ENCODE results near the gene CELF2. TPM values are rescaled to one million over a fixed set of nuclear protein-coding genes. Genes with fewer than 3 reads are reported as not detected.
"Not testable (repeated sequence)": the region's sequence is repeated elsewhere in the genome, so short reads cannot be mapped to it uniquely, and the experiment has no call there.

Gene CELF2
- total RNA-seq, 1 donor from 2014 or later, result 68.3 TPM

- ATAC-seq, result no peak
- no peak for DNase-seq
- intact Hi-C loops (cut with micrococcal nuclease), result no loop called here
Measured at GRCh38 chr10:11111490-11111889, 93.8 kb downstream of the CELF2 start.

- DNase-seq, result no peak
- intact Hi-C loops (cut with micrococcal nuclease), result no loop called here
- no peak for ATAC-seq
Measured at GRCh38 chr10:11112718-11113117, 95.0 kb downstream of the CELF2 start.

GRCh38 chr10:11113156-11113555 lies 95.5 kb downstream of the CELF2 start:
- intact Hi-C loops (cut with micrococcal nuclease), result no loop called here
- DNase-seq (no peak), ATAC-seq (no peak)

GRCh38 chr10:11114269-11114668 lies 96.6 kb downstream of the CELF2 start:
- no peak for DNase-seq
- ATAC-seq, result no peak
- intact Hi-C loops (cut with micrococcal nuclease), result no loop called here

- intact Hi-C loops (cut with micrococcal nuclease), result no loop called here
- DNase-seq (peak; percentile 41), ATAC-seq (peak; percentile 74)
Measured at GRCh38 chr10:11115337-11115736, 97.7 kb downstream of the CELF2 start.

- DNase-seq (no peak), ATAC-seq (peak; percentile 11)
- intact Hi-C loops (cut with micrococcal nuclease), result no loop called here
Measured at GRCh38 chr10:11116361-11116760, 98.7 kb downstream of the CELF2 start.

GRCh38 chr10:11116817-11117216 lies 99.1 kb downstream of the CELF2 start:
- DNase-seq, result no peak
- intact Hi-C loops (cut with micrococcal nuclease), result no loop called here
- ATAC-seq, result peak; percentile 55

GRCh38 chr10:11118686-11119085 lies 101.0 kb downstream of the CELF2 start:
- intact Hi-C loops (cut with micrococcal nuclease), result no loop called here
- ATAC-seq (peak; percentile 67), DNase-seq (peak; percentile 44)

- ATAC-seq, result no peak
- intact Hi-C loops (cut with micrococcal nuclease), result no loop called here
- no peak for DNase-seq
Measured at GRCh38 chr10:11119843-11120242, 102.2 kb downstream of the CELF2 start.

GRCh38 chr10:11120711-11121110 lies 103.0 kb downstream of the CELF2 start:
- DNase-seq (no peak), ATAC-seq (no peak)
- intact Hi-C loops (cut with micrococcal nuclease), result no loop called here

- intact Hi-C loops (cut with micrococcal nuclease); ATAC-seq: not testable (repeated sequence)
Measured at GRCh38 chr10:11123892-11124291, 106.2 kb downstream of the CELF2 start.

GRCh38 chr10:11125004-11125403 lies 107.3 kb downstream of the CELF2 start:
- intact Hi-C loops (cut with micrococcal nuclease), result no loop called here
- no peak for ATAC-seq
- no peak for DNase-seq

More at GRCh38 chr10:11123892-11124291, 106.2 kb downstream of the CELF2 start:
- DNase-seq, result not testable (repeated sequence)

- DNase-seq; intact Hi-C loops (cut with micrococcal nuclease); ATAC-seq: not testable (repeated sequence)
Measured at GRCh38 chr10:11127017-11127416, 109.3 kb downstream of the CELF2 start.

GRCh38 chr10:11131112-11131639 lies 113.5 kb downstream of the CELF2 start:
- ATAC-seq (peak; percentile 61), DNase-seq (no peak)
- intact Hi-C loops (cut with micrococcal nuclease), result no loop called here

- DNase-seq, result no peak
- no peak for ATAC-seq
- intact Hi-C loops (cut with micrococcal nuclease), result no loop called here
Measured at GRCh38 chr10:11134411-11134810, 116.7 kb downstream of the CELF2 start.

- DNase-seq (no peak), ATAC-seq (peak; percentile 45)
- intact Hi-C loops (cut with micrococcal nuclease), result no loop called here
Measured at GRCh38 chr10:11135709-11136108, 118.0 kb downstream of the CELF2 start.

GRCh38 chr10:11138314-11139033 lies 120.8 kb downstream of the CELF2 start:
- DNase-seq, result no peak
- ATAC-seq, result no peak
- intact Hi-C loops (cut with micrococcal nuclease), result no loop called here

GRCh38 chr10:11140963-11141362 lies 123.3 kb downstream of the CELF2 start:
- ATAC-seq (no peak), DNase-seq (no peak)
- intact Hi-C loops (cut with micrococcal nuclease), result no loop called here

- no peak for ATAC-seq
- DNase-seq, result no peak
- intact Hi-C loops (cut with micrococcal nuclease), result no loop called here
Measured at GRCh38 chr10:11141571-11142091, 124.0 kb downstream of the CELF2 start.

GRCh38 chr10:11142777-11143176 lies 125.1 kb downstream of the CELF2 start:
- no peak for DNase-seq
- intact Hi-C loops (cut with micrococcal nuclease), result no loop called here
- ATAC-seq, result no peak

GRCh38 chr10:11143242-11143641 lies 125.6 kb downstream of the CELF2 start:
- intact Hi-C loops (cut with micrococcal nuclease), result no loop called here
- DNase-seq, result no peak
- no peak for ATAC-seq
